CD4-positive, alpha-beta T cell (primary cell): Measurements from ENCODE around the gene TMEM201. TPM values are rescaled to one million over a fixed set of nuclear protein-coding genes. Genes with fewer than 3 reads are reported as not detected.

Experiments
- ATAC-seq: fragments of 200-7000 bp; cut with Tn5 transposase; one replicate; pipeline ENCODE4 v1.10.0; 2022; ENCODE audit warnings: mild to moderate bottlenecking; ENCODE audit not compliant: poor library complexity
- CTCF ChIA-PET: fragments of 350-600 bp; sonication (Branson Sonifier 250); formaldehyde crosslinking; loops from one replicate; lab custom pipeline; 2021; ENCODE audit warnings: antibody characterized with exemption, inconsistent platforms; lab: Charles Lee
- POLR2A ChIA-PET: fragments of 350-600 bp; sonication (Branson Sonifier 250); formaldehyde crosslinking; loops from one replicate; lab custom pipeline; 2021; ENCODE audit warnings: antibody characterized with exemption, inconsistent platforms; lab: Charles Lee
- DNase-seq, 14 experiments: peaks; one replicate each; pipeline ENCODE4 v3.0.0-alpha.2; 2013 to 2020; ENCODE audit warnings: mixed read lengths in 2 of 14
- H3K27ac ChIP-seq, 2 donors: one replicate each; pipeline versions ENCODE4 v1.5.1 to v1.7.0; 2013; ENCODE audit warnings: low read length in 2 of 2, low read depth in 1 of 2, mild to moderate bottlenecking in 1 of 2
- H3K27me3 ChIP-seq, 2 experiments: 1 replicate in 1 of 2; 2 replicates in 1 of 2; pipeline versions ENCODE4 v1.6.1 to v1.7.0; 2013; ENCODE audit warnings: low read length in 2 of 2, control low read depth in 1 of 2, mild to moderate bottlenecking in 1 of 2, moderate library complexity in 1 of 2; ENCODE audit not compliant: insufficient read depth in 2 of 2, control insufficient read depth in 1 of 2
- H3K36me3 ChIP-seq: one replicate; pipeline ENCODE4 v1.6.1; 2013; ENCODE audit warnings: low read length, control low read depth; ENCODE audit not compliant: insufficient read depth
- H3K4me1 ChIP-seq: one replicate; pipeline ENCODE4 v1.6.1; 2013; ENCODE audit warnings: low read length, control low read depth; ENCODE audit not compliant: insufficient read depth
- H3K4me3 ChIP-seq: one replicate; pipeline ENCODE4 v1.5.1; 2013; ENCODE audit warnings: mild to moderate bottlenecking, low read length, moderate library complexity
- H3K9me3 ChIP-seq, 2 experiments: 1 replicate in 1 of 2; 2 replicates in 1 of 2; pipeline versions ENCODE4 v1.6.1 to v1.7.0; 2013; ENCODE audit warnings: low read length in 2 of 2, mild to moderate bottlenecking in 2 of 2, control low read depth in 1 of 2, moderate library complexity in 1 of 2; ENCODE audit not compliant: control insufficient read depth in 1 of 2, insufficient read depth in 1 of 2
- H3K27ac Mint-ChIP-seq: one replicate; pipeline ENCODE4 v1.8.0; 2020; ENCODE audit warnings: mixed read lengths
- H3K27me3 Mint-ChIP-seq: one replicate; pipeline ENCODE4 v1.8.0; 2021; ENCODE audit warnings: mixed read lengths
- H3K36me3 Mint-ChIP-seq: one replicate; pipeline ENCODE4 v1.8.0; 2021; ENCODE audit warnings: low read depth, mixed read lengths
- H3K4me1 Mint-ChIP-seq: one replicate; pipeline ENCODE4 v1.8.0; 2021; ENCODE audit warnings: low read depth, mixed read lengths
- H3K4me3 Mint-ChIP-seq: one replicate; pipeline ENCODE4 v1.8.0; 2020; ENCODE audit warnings: mild to moderate bottlenecking, mixed read lengths
- H3K9me3 Mint-ChIP-seq: one replicate; pipeline ENCODE4 v1.8.0; 2020; ENCODE audit warnings: mixed read lengths
- CTCF ChIP-seq: fragments of 200-600 bp; IDR thresholded peaks from one replicate; pipeline ENCODE4 v1.8.0; 2022; ENCODE audit warnings: antibody characterized with exemption, mild to moderate bottlenecking
- intact Hi-C, 2 experiments: fragments of 100-400 bp; cut with DNase I in 1 of 2; cut with micrococcal nuclease in 1 of 2; formaldehyde crosslinking; loops; one replicate each; pipeline versions ENCODE4 v1.15.1 to v1.9.0; 2023 to 2025; cut with DNase I, micrococcal nuclease
- total RNA-seq, 174 experiments: library from RNA in 2 of 174; stranded (reverse) in 2 of 174; gene quantifications; one replicate each; pipeline ENCODE4 v1.2.3 and lab custom pipeline; 2021 to 2026

The TMEM201 gene
- total RNA-seq, 2 experiments from 2014 or later, result 9.1 to 9.2 TPM

DNA sequence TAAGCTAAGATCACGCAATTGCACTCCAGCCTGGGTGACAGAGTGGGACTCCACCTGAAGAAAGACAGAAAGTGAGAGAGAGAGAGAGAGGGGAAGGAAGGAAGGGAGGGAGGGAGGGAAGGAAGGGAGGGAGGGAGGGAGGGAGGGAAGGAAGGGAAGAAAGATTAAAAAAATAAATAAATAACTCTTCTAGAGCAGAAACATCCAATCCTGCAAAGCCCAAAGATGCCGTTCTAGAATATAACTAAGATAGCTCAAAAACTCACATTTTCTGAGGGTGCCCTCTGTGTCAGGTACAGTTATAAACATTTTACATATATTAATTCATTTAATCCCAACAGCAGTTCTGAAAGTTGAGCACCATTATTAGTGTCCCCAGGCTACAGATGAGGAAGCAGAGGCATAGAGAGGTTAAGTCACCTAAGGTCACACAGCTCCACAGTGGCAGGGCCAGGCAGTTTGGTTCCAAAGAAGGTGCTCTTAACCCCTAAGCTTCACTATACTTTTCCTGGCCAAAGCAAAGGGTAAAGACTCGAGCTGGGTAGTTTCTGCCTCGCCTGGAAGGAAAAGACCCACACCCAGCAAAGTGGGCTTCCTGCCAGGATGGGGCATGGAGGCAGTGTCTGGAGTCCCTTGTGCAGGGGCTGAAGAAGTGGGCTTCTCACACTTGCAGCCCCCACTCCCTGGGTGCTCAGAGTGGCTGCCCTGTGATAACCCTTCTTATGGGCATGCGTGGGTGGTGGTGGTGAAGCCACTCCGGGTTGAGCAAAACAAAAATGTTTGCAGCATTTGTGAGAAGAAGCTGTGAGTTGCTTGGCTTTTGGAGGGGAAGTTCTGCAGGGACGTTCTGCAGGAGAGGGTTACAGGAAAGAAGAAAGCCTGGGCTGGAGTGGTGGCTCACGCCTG, 54.9 kb downstream of the TMEM201 start:
- Histone ChIP-seq H3K36me3 (peaks cover 14% of the 10 kb centered on the region), H3K4me3 (no peak overlapping the region), H3K9me3 (no peaks in the 10 kb centered on the region), H3K27me3 (no peaks in the 10 kb centered on the region), H3K4me1 (peaks cover 81% of the 10 kb centered on the region), H3K27ac (peak overlapping the region; percentile 3 to 62)
- intact Hi-C loops, result no loop called here
- DNase-seq (peak in 4 of 14 experiments; percentile 30 to 41 (median 36)), ATAC-seq (peak; percentile 46)
- H3K36me3 Mint-ChIP-seq, result peaks cover 27% of the 10 kb centered on the region
- ChIA-PET POLR2A (interaction anchor here (1.1 to 13.1 kb wide), 10 partner anchors 9 to 86 kb away, joined by 3 to 195 read pairs (median 4); partner anchors contain the start of gene PIK3CD), CTCF (interaction anchor here (0.5 to 1.6 kb wide), 5 partner anchors 14 to 855 kb away, joined by 3 to 5 read pairs (median 3); no protein-coding TSS in a partner anchor)
- H3K9me3 Mint-ChIP-seq, result no peaks in the 10 kb centered on the region
- no peak for TF ChIP-seq CTCF
- H3K27ac Mint-ChIP-seq, result peak overlapping the region; percentile 80
- H3K4me1 Mint-ChIP-seq, result peaks cover 75% of the 10 kb centered on the region
- no peaks in the 10 kb centered on the region for H3K27me3 Mint-ChIP-seq
- peak overlapping the region; percentile 64 for H3K4me3 Mint-ChIP-seq

DNA sequence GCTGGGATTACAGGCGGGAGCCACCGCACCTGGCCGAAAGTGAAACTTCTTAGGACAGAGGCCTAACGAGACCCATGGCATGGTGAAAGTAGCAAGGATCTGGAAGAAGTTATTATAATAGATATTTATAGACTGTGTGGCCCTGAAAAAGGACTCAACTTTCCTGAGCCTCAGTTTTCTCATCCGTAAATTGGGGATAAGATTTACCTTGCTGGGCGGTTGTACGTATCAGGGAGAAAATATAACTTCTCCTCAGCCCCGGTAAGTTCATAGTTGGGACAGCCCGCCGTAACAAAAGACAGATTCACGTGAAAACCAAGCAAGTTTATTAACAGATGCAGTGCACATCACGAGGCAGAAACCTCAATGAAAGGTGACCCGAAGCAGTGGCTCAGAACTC, 57.3 kb downstream of the TMEM201 start:
- intact Hi-C loops, result no loop called here
- Histone ChIP-seq H3K27ac (no peak overlapping the region), H3K9me3 (no peaks in the 10 kb centered on the region), H3K27me3 (no peaks in the 10 kb centered on the region), H3K4me1 (peaks cover 82% of the 10 kb centered on the region), H3K4me3 (no peak overlapping the region), H3K36me3 (peaks cover 13% of the 10 kb centered on the region)
- DNase-seq (no peak), ATAC-seq (no peak)
- TF ChIP-seq CTCF, result no peak
- ChIA-PET POLR2A (interaction anchor here (9.7 to 13.1 kb wide), 2 partner anchors 7 to 16 kb away, joined by 164 to 195 read pairs; partner anchors contain the start of gene PIK3CD), CTCF (interaction anchor here (1.6 kb wide), 1 partner anchor 19 kb away, joined by 9 read pairs; no protein-coding TSS in a partner anchor)
- Mint-ChIP-seq H3K27me3 (no peaks in the 10 kb centered on the region), H3K36me3 (peaks cover 14% of the 10 kb centered on the region), H3K4me1 (peaks cover 70% of the 10 kb centered on the region), H3K27ac (peak overlapping the region; percentile 74), H3K4me3 (peak overlapping the region; percentile 51), H3K9me3 (no peaks in the 10 kb centered on the region)

- Mint-ChIP-seq H3K36me3 (peaks cover 14% of the 10 kb centered on the region), H3K9me3 (no peaks in the 10 kb centered on the region), H3K27ac (peak overlapping the region; percentile 71), H3K4me3 (peak overlapping the region; percentile 45), H3K4me1 (peaks cover 67% of the 10 kb centered on the region), H3K27me3 (no peaks in the 10 kb centered on the region)
- no peaks in the 10 kb centered on the region for H3K9me3 ChIP-seq
- intact Hi-C loops, result no loop called here
- H3K36me3 ChIP-seq, result no peaks in the 10 kb centered on the region
- CTCF ChIA-PET, result no interaction called here
- H3K4me3 ChIP-seq, result no peak overlapping the region
- no peak for TF ChIP-seq CTCF
- no peak for ATAC-seq
- H3K27me3 ChIP-seq, result no peaks in the 10 kb centered on the region
- POLR2A ChIA-PET, result interaction anchor here (0.8 to 14.1 kb wide), 4 partner anchors 18 to 69 kb away, joined by 3 to 512 read pairs (median 100); no protein-coding TSS in a partner anchor
- DNase-seq, result no peak
- H3K4me1 ChIP-seq, result peaks cover 72% of the 10 kb centered on the region
- H3K27ac ChIP-seq, result peak overlapping the region in 1 of 2 donors; percentile 17
These were observed 59.5 kb downstream of the TMEM201 start for GRCh38 chr1:9648171-9648570.
